GM21526 (cell line): ENCODE measurements around the gene FNBP1L.

Experiments used
- ATAC-seq: cut with Tn5 transposase; IDR thresholded peaks from one replicate; pipeline ENCODE4 v1.9.1; 2021; ENCODE audit warnings: moderate library complexity; ENCODE audit not compliant: unreplicated experiment, low FRiP score

Gene FNBP1L

GRCh38 chr1:93565496-93566206 is 117.7 kb downstream of the FNBP1L start:
- no peak for ATAC-seq

- ATAC-seq: no peak
Measured at GRCh38 chr1:93566227-93566626, 118.3 kb downstream of the FNBP1L start.

DNA sequence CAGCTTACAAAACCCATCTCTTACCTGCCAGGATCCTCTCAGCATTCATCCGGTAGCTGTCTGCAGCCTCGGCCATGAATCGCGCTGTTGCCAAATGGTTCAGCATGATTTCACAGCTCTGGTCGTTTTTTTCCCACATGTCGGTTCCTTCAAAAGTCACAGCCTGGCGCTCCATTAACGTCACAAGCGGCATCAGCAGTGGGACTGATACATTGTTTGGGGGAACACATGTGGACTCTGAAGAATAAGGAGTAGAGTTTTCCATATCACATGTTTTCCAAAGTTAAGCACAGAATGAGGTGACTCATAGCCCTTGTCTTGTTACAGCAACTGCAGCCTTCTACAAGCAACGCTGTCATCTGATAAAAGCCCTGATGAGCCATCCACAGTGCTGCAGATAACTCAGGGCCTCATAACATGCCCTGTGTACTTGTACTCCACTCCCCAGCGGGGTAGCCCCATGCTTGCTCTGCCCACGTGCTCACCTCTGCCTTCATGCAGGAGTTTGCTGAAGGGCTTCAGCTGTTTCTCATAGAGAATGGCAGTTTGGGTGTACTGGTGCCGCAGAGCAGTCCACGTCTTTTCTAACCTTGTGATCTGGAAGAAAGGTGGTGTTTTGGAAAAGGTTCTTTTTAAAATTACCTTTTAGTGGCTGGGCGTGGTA is 119.5 kb downstream of the FNBP1L start:
- ATAC-seq: no peak

DNA sequence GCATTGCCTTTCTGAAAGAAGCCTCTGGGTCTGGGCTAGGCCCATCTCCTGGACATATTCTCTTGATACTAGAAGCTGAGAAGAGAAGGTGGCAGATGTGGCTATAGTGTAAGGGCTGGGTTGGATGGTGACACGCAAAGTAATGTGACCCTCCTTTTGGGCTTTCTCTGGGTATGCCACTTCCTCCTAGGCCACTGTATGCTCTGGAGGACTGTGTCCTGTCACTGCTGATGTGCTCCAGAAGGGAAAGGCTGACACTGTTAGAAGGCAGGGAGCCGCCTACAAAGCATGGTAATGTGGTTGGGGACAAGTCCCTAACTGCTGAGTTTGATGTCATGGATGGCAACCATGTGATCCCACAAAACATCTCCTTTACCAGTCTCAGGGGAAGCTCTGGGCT is 121.6 kb downstream of the FNBP1L start:
- no peak for ATAC-seq

DNA sequence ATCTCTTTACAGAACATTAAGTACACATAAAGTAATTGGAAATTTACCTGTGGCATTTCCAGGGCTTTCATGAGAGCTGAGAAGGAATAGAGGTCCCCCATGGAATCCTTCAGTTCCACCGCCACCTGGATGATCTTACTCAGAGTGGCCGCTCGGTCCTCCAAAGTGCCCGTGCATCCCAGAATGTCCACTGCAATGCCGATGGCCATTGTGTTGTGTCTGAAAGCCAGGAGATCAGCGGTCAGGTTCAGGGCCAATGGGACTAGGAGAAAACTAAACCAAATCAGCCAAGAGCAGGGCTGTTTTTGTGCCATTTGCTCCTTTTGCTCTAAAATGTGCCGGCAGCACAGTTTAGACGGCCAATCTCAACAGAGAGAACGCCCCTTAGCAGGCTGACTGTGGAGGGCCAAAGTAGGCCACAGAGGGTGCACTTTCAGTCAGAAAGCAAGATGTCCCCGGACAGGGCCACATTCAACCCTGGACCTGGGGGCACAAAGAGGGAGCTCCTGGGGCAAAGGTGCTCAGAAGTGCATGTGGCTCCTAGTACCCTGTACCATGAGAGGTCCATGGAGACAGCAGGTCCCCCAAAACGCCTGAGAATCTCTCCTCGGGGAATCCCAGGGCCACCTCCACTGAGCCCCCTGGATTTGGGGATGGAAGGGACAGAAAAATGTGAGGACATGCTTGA is 123.8 kb downstream of the FNBP1L start:
- ATAC-seq: no peak

DNA sequence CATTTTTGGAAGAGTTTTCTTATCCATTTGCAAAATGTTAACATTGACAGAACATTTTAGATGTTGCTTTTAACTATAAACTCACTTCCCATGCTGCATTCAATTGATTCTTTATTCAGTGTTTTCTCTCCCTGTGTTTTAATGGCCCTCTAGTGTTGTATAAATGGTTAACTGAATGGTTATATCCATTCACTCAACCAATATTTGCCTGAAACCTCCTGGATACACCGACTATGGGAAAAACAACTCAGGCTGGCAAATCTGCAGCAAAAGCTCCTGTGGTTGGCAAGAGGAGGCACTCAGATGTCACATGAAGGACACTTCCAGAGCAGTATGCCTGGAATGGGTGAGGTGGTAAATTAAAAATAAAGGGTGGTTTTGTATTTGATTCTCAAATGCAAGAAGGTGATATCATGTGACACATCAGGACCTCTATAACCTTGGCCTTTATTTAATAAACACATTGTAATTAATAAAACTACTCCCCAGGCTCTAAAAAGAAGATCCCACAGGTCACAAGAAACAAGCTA is 126.1 kb downstream of the FNBP1L start:
- no peak for ATAC-seq

- ATAC-seq: no peak
Measured at GRCh38 chr1:93574511-93574910, 126.6 kb downstream of the FNBP1L start.

DNA sequence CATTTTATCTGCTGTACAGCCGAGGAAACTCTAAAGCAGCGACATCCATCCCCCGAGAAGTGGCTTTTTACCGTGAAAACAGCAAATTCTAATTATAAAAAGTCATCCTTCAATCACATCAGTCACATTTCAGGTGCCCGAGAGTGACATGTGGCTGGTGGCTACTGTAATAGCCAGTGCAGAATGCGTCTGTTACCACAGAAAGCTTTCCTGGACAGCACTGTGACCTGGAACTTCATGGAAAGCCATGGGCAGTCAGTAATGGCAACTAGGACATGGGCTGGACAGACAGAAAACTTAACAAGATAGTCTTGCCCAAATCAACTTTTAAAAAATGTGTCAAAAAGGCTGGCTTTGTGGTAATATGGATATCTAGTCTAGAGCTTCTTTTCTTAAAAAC is 127.1 kb downstream of the FNBP1L start:
- no peak for ATAC-seq

GRCh38 chr1:93575621-93576284 is 127.8 kb downstream of the FNBP1L start:
- ATAC-seq: no peak

DNA sequence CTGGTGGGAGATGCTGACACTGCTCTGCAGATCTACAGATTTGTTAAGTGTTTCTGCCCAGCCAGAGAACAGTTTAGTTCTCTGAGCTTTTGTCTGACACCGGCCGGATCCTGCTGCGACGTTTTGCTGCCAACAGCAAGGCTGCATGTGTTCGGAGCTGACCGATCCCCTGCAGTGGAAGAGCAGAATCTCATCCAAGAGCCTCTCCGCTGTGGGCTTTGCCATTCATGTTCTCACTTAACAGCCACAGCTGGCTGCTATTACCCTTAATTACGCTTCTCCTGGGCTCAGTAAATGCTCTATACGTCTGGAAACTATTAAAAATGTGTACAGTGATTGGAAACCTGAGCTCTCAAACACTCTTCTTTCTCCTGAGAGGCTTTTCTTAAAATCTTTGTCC is 128.4 kb downstream of the FNBP1L start:
- ATAC-seq: no peak

- no peak for ATAC-seq
Measured at GRCh38 chr1:93576746-93577145, 128.8 kb downstream of the FNBP1L start.

- ATAC-seq: no peak
Measured at GRCh38 chr1:93577536-93578432, 129.9 kb downstream of the FNBP1L start.

DNA sequence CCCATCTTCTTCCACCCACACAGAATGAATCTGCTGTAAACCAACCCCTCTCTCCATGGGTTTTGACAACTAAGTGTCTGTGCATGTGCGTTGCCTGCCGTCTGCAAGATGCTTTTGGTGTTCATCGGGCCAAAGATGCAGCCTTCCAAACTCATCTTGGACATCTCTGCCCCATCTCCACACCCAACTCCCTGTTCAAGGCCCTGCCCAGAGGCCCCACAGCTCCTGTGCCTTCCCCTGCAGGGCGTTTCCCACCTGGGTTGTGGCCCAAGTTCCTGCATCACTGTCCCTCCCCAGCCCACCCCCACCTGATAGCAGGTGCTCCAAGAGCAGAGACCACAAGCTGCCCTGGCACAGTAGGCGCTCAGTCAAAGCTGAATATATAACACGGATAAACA is 130.5 kb downstream of the FNBP1L start:
- no peak for ATAC-seq

DNA sequence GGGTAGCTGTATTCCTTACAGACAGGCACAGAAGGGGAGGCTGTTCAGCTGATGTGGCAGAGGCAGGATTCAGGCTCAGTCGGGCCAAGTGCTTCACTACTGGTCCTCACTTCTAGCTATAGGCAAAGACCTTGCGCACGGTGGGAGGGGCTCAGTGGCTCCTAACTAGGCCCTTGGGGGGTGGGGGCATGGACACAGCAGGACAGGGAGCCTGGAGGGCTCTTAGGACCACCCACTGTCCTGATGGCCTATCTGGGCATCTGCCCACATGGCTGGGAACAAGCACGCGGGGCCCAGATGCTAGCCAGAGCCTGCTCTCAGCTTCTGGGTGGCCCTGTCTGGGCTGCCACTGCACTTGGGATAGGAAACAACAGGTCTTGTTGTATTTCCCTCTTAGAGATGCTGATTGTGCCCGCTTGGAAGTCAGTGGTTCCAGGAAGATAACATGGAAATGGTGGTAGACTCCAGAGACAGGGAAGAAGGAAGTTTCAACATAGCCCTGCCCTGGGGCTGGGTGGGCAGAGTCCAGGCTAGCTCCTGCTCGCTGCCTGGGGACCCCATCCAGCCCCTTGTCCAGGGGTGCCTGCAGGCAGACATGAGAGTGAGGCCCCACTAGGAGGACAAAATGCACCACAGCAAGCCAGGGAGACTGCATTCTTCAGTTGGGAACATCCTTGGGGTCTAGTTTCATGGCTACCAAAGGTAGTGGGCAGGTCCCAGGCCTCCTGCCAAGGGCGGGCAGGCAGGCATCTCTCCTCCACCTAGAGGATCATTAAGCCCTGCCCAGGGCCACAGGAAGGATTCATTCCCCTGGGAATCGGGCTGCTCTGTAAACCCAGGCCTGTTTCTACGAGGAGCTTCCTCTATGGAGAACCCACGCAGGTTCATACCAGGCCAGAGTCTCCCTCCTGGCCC is 131.2 kb downstream of the FNBP1L start:
- no peak for ATAC-seq

GRCh38 chr1:93579891-93580290 is 132.0 kb downstream of the FNBP1L start:
- no peak for ATAC-seq

GRCh38 chr1:93581917-93582850 is 134.3 kb downstream of the FNBP1L start:
- no peak for ATAC-seq

DNA sequence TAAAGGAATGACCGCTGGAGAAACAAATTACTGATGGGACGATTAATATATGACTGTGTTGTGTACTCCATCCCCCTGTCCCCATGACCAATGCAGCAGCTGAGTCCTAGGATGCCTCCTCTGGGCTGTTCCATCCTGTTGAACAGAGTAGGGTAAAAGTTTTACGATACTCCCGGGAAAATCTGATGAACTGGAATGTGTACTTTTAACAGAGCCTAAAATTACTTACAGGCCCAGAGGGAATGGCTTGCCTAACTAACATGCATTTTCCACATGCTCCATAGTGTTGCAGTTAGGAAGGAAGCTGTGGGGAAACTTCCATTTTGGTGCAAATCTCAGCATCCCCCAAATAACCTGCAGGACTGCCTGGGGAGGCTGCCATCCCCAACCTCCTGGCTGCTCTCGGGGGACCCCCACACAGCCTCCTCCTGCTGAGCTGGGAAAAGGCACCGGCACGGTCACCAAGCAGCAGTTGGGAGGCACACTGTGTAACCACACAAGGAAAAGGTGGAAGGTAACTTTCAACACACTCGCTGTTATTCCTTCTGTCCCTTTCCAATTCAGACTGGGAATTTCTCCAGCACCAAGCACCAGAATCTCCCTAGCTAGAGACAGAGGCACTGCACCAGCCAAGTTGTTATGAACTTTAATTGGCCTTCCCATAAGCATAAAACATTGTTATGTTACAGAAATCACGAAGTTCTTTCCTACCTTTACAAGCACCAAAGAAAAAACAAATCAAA is 136.5 kb downstream of the FNBP1L start:
- ATAC-seq: no peak
